NCI-H1930 (cell line): ENCODE results near the gene ITGB1.
"Not testable (repeated sequence)": the region's sequence is repeated elsewhere in the genome, so short reads cannot be mapped to it uniquely, and the experiment has no call there.

Experiments
- DNase-seq, 2 experiments: peaks; one replicate each; lab custom pipeline; 2025; lab: John Stamatoyannopoulos, UW

The ITGB1 gene

GRCh38 chr10:32937911-32938424, 20.1 kb downstream of the ITGB1 start:
- no peak for DNase-seq

DNA sequence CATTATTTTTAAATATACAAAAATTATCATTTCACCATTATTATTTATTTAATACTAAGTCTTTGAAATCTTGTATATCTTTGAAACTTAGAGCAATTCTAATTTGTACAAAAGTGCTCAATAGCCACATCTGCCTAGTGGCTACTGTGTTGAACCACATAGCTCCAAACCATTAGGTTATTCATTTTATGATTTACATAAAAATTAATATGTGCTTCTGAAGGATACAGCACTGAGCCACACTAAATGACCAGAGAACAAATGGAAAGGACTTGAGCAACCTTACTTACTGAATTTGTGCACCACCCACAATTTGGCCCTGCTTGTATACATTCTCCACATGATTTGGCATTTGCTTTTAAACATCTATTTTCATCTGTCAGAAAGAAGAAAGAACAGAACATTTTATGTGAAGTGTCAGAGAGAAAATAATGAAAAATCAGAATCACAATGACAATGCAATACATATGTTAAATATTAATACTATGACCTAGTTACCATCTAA, 25.8 kb downstream of the ITGB1 start:
- no peak for DNase-seq

- DNase-seq: no peak
Measured at GRCh38 chr10:32931593-32931992, 26.4 kb downstream of the ITGB1 start.

DNA sequence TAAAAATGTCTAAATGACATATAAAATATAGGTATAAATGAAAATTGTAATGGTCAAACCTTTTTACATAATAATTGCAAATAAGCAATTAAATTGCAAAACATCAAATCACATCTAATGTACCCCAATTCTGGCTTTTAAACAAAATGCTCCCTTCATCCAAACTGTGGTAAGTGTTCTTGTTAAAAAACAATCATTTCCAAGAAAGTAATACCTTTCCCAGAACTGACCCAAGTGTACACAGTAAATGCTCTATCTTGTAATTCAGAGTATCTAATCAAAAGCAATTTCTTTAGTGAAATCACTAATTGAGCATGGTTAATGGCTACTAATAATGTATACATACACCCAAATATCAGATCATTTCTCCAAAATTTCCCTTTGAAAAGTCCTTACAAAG, 28.0 kb downstream of the ITGB1 start:
- DNase-seq: no peak

DNA sequence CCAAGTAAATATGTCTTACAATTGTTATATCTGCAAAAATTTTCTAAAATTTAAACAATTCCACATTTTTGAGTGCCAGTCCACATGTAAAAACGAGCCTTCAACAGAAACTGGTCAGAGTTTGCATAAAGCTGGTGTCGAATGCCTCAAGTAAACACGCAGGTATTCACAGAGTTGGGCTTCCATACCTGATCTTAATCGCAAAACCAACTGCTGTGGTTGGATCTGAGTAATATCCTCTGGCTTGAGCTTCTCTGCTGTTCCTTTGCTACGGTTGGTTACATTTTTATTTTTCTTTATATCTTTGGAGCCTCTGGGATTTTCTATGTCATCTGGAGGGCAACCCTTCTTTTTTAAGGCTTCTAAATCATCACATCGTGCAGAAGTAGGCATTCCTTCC, 28.4 kb downstream of the ITGB1 start:
- no peak for DNase-seq

DNA sequence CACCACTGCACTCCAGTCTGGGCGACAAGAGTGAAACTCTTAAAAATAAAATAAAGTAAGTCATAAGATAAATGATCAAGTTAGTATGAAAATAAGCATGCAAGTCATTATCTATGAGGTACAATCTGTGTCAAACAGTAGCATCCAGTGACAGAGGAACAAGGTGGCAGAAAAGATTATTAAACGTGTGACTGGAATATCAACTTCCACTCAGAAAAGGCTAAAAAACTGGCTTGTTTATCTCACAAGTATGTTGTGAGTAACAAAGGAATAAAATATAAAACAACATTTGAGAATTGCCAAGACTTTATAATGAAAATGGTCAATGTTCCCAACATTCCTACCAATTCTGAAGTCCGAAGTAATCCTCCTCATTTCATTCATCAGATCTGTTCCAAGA, 30.3 kb downstream of the ITGB1 start:
- DNase-seq: no peak

DNA sequence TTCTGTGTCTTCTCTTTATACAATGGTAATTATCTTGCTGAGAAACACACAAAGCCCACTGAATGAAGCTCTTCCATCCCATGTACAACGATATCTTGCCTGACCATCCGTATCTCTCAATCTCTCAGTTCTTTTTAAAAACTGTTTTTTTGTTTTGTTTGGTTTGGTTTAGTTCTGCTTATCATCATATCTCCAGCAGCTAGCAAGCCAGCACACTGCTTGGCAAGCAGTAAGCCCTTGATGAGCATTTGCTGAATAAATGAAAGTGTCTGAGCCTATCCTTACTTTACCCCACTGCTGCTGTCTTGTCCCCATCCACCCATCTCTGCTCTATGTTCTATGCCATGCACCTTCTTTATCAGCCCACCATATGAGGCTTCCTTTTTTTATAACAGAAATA, 34.2 kb downstream of the ITGB1 start:
- DNase-seq: no peak

GRCh38 chr10:32923134-32923533, 34.9 kb downstream of the ITGB1 start:
- no peak for DNase-seq

DNA sequence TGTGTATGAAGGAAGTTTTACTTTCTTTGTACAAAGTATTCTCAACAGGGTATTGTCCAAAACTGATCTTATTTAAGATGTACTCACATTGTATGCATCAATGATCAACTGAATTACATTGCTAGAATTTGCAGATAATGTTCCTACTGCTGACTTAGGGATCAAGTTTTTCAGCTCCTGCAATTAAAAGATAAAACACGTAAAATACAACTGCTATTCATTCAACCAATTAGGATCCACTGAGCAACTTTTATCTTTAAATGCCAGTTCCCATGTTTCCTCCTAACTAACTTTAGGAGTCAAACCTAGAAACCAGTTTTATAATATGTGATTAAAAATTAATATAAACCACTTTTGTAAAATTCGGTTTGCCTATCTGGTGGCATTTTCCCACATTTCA, 35.9 kb downstream of the ITGB1 start:
- DNase-seq: no peak

GRCh38 chr10:32917817-32918216, 40.2 kb downstream of the ITGB1 start:
- not testable (repeated sequence) for DNase-seq

DNA sequence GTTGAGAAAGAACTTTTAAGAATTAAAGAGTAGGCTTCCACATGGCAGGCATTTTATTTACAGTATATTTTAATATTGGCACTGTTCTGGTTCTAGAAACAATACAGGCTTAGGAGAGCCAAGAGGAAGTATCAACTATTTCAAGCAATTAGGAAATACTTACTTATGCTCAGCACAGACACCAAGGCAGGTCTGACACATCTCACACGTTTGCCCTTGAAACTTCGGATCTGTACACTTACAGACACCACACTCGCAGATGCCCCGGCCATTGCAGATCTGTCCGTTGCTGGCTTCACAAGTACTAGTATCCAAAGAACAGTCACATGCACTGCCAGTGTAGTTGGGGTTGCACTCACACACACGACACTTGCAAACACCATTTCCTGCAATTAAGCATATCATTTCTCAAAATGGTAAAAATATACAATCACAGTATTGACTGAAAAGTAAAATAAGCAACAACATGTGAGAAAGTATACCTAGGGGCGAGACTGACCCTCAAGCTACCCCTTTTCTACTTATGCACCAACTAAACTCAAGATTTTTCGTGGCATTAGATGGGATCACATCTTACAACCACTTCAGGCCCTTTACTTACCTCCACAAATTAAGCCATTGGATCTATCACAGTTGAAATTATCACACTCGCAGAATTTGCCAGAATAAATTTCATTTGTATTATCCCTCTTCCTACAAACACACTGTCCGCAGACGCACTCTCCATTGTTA, 46.6 kb downstream of the ITGB1 start:
- no peak for DNase-seq

- not testable (repeated sequence) for DNase-seq
Measured at GRCh38 chr10:32909970-32910369, 48.1 kb downstream of the ITGB1 start.

- no peak for DNase-seq
Measured at GRCh38 chr10:32909456-32909855, 48.6 kb downstream of the ITGB1 start.

DNA sequence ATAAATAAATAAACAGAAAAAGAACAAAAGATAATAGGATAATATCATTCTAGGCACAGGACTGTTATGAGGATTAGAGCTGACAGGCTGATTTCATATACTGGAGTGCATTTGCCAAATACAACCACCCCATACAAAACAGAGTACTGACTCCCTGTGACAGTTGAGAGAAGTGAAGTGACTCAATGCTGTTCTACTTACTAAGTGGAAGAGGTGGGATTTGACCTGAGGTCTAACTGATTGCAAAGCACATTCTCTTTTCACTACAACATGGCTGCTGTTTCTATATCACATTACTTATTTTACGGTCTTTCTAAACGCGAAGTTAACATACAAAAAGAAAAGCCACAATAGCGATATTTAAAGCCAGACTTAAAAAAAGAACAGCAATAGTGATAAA, 51.4 kb downstream of the ITGB1 start:
- DNase-seq: no peak

DNA sequence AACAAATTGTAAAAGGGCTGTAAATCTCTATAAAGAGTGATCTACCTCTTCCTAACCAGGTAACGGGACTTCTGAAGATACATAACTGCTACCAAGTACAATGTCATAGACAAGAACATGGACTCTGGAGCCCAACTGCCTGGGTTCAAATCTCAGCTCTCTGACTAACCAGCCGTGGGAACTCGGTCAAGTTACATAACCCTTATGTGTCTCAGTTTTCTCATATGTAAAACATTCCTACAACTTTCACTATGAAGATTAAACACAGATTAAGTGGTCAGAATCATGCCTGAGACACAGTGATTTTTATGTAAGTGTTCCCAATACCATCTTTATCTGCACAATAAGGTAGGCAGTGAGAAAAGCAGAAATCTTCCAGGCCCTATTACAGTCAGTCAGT, 52.6 kb downstream of the ITGB1 start:
- no peak for DNase-seq

- DNase-seq: no peak
Measured at GRCh38 chr10:32901815-32902214, 56.2 kb downstream of the ITGB1 start.

DNA sequence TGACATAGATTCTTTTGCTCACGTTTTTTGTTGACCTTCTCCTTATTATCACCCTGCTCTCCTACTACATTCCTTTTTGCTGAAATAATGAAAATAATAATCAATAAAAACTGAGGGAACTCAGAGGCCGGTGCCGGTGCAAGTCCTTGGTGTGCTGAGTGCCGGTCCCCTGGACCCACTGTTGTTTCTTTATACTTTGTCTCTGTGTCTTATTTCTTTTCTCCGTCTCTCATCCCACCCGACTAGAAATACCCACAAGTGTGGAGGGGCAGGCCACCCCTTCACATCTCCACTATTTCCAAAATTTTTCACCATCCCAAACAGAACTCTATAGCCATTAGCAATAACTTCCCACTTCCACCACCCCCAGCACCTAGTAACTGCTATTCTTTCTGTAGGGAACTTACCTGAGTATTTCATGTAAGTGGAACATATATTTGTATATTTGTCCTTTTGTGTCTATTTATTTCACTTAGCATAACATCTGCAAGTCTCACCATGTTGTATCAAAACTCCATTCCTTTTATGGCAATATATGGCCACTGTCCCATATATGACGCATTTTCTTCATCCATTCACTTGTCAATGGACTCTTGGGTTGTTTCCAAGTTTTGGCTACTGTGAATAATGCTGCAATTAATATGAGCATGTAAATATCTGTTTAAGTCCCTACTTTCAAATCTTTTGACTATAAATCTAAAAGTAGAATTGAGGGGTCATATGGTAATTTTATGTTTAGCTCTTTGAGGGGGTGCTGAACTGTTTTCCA, 62.6 kb downstream of the ITGB1 start:
- DNase-seq: not testable (repeated sequence)

DNA sequence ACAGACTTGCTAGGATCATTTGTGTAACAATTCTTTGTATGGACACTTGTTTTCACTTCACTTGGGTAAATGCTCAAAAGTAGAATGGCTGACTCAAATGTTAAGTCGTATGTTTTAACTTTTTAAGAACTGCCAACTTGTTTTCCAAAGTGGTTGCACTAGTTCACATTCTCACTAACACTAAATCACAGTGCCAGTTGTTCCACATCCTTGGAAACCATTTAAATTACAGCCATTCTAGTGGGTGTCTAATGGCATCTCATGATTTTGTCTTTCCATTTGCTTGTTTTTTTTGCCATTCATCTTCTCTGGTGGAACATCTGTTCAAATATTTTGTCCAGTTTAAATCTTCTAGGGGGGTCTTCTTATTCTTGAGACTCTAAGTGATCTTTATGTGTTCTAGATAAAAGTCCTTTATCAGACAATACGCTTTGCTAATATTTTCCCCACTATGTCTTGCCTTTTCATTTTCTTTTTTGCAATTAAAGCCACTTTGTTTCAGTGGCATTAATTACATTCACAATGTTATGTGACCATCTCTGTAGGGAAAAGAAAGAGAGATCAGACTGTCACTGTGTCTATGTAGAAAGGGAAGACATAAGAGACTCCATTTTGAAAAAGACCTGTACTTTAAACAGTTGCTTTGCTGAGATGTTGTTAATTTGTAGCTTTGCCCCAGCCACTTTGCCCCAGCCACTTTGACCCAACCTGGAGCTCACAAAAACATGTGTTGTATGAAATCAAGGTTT, 63.9 kb downstream of the ITGB1 start:
- no peak for DNase-seq

GRCh38 chr10:32893434-32893833, 64.6 kb downstream of the ITGB1 start:
- no peak for DNase-seq

DNA sequence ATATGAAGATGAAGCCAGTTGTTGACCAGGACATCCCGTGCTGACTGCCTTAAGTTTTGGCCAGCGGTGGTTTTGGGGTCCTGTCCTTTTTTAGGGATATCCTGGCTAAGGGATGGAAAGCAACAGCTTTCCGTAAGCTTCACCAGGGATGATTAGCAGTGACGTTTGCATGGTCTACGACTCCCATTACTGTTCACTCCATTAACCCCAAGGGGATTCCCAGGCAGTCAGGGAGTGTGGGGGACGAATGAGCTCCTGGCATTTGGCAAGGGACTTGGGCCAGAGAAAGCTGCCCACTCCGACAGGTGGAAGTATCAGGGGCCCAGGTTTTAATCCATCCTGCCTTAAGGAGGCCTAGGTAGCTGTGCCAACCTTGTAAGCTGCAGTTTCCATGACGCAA, 66.8 kb downstream of the ITGB1 start:
- no peak for DNase-seq

GRCh38 chr10:32890444-32890843, 67.6 kb downstream of the ITGB1 start:
- DNase-seq: no peak

- no peak for DNase-seq
Measured at GRCh38 chr10:32889631-32890212, 68.3 kb downstream of the ITGB1 start.
